A204.1 (cell line): ENCODE results near the gene AGTPBP1.

Source experiments
- FAIRE-seq: peaks from 2 replicates; lab custom pipeline; 2012; peaks lifted over from hg19 to GRCh38; lab: Jason Lieb, UNC

Gene AGTPBP1

GRCh38 chr9:85717220-85717619 is 24.5 kb downstream of the AGTPBP1 start:
- FAIRE-seq: no peak

- no peak for FAIRE-seq
These were observed 25.5 kb downstream of the AGTPBP1 start for GRCh38 chr9:85716031-85716877.

DNA sequence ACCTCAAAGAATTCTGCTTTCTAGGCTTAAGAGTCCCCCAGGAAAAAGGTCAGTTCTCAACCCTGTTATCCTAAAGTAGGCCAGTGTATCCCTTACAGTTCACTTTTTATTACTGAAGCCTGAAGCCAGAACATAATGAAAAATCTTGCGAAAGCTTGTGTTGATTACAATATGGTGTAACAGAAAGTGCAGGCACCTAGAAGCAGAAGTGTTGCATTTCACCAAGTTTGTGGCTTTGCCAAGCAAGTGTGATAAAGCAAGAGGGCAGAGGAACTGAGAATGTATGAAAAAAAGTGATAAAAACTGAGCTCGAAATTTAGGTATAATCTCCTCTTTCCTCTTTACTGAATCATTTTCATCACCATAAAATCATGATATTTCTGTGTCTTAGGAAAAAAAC is 26.2 kb downstream of the AGTPBP1 start:
- no peak for FAIRE-seq

GRCh38 chr9:85713897-85714296 is 27.9 kb downstream of the AGTPBP1 start:
- no peak for FAIRE-seq

GRCh38 chr9:85704744-85705143 is 37.0 kb downstream of the AGTPBP1 start:
- FAIRE-seq: no peak

DNA sequence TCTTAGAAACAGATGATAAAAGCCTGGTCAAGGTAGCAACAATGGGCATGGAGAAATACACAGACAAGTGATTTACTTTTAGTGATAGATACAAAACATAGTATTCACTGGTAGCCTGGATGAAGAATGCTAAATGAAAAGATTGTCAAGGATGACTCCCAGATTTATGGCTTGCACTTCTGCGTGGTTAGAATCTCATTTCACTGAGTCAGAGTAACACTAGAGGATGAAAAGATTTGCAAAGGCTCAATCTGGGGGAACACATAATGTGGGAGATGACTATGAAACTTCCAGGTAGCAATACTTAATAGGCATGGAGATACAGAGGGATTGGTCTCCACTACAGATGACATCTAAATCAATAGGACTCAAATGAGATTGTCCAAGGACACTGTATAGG is 38.4 kb downstream of the AGTPBP1 start:
- no peak for FAIRE-seq

GRCh38 chr9:85702726-85703289 is 38.9 kb downstream of the AGTPBP1 start:
- FAIRE-seq: no peak

GRCh38 chr9:85702191-85702590 is 39.6 kb downstream of the AGTPBP1 start:
- FAIRE-seq: no peak

DNA sequence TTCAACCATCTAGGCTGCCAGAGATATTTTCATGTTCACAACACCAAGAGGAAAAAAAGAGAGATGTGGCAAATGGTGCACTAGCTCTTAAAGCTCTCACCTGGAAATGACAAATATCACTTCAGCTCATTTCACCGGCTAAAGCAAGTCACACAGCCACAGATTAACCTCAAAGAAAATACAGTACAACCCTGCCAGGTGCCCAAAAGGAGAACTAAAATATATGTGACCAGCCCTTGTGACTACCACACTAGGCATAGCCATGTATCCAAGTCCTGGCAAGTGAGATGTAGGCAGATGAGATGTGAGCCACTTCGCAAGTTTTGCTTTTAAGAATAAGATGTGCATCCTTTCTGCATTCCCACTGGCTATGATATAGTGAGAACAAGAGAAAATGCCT is 41.4 kb downstream of the AGTPBP1 start:
- FAIRE-seq: no peak

DNA sequence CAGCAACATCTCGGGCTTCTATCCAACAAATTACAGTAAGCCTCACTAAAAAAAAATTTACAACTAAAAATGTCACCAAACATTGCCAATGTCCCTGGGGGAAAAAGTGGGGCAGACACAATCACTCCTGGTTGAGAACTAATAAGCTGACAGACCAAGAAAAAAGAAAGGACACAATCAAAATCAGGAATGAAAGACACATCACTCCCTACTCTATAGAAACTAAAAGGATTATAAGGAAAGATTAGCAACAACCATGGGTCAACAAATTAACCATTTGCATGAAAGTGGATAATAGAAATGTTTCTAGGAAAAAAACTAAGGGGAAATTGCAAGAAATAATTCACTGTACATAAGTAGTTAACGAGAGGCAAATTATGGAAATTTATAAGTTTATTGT is 53.4 kb downstream of the AGTPBP1 start:
- no peak for FAIRE-seq

GRCh38 chr9:85685081-85685480 is 56.7 kb downstream of the AGTPBP1 start:
- peak; percentile 3 for FAIRE-seq

GRCh38 chr9:85676790-85677189 is 65.0 kb downstream of the AGTPBP1 start:
- FAIRE-seq: no peak

DNA sequence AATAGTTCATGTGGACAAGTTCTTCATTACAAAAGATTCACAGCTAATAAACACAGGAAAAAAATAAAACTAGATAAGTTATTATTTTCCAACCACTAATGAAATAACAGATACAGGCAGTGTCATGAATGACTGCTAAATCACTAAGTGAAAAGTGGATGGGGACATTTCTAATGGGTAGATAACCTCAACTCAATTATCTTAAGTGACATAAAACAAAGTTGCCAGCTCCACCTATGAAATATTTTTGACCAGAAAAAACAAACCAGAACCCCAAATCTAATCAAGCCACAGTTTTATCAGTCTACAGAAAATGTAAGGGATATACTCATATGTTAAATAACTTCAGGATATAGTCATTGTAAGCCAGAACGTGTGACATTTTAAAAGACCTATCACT is 74.4 kb downstream of the AGTPBP1 start:
- no peak for FAIRE-seq

DNA sequence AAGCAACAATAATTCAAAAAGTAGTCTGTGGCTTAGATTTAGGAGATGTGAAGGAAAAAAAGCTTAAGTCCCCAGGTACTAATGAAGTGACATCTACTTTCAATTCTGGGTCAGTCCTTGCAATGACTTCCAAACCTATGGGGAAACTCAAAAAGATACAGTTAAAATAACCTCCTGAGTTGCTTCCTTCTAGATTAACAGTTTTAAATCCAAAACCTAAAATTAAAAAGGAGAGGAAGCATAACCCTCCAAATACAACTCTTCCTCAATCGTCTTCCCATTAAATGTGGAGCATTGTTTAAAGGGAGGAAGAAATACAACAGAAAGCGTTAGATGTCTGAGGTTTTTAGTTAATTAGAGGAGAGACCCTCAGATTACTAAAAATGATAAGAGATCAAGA is 75.7 kb downstream of the AGTPBP1 start:
- FAIRE-seq: no peak

DNA sequence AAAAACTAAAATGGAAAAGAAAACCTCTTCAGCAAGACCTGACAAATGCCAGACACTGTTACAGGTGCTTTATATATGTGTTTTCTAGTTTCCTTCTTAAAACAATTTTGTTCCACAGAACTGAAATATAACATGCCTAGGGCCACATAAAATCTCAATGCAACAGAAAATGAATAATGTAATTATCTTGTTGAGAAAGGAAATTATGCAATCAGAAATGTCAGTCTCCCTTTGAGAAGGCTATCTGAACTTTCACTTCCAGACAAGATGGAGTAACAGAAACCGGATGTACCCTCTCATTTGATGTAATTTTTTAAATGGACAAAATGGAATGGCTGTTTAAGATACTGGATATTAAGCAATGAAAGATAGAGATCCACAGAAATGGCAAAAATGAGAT is 79.2 kb downstream of the AGTPBP1 start:
- FAIRE-seq: no peak

- no peak for FAIRE-seq
These were observed 83.0 kb downstream of the AGTPBP1 start for GRCh38 chr9:85658716-85659115.

GRCh38 chr9:85653153-85653552 is 88.6 kb downstream of the AGTPBP1 start:
- no peak for FAIRE-seq

- no peak for FAIRE-seq
These were observed 94.2 kb downstream of the AGTPBP1 start for GRCh38 chr9:85647571-85647970.

- FAIRE-seq: peak; percentile 58
These were observed 95.7 kb downstream of the AGTPBP1 start for GRCh38 chr9:85645909-85646627.

DNA sequence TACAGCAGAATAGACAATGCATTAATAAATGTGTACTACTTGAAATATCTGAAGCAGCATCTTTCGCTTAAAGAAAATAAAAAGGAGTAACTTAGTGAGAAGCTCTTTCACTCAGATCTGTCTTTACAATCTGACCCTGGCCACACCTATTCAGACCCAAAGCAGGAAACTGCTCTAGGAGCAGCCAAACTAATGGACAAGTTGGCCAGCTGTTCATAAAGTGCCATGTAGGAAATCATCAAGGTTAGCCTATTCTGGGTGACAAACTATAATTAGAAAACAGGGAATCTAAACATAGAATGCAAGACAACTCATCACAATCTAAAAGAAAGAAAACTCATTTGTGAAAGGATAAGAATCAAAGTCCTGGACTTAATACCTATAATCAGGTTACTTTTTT is 101.3 kb downstream of the AGTPBP1 start:
- FAIRE-seq: no peak

- no peak for FAIRE-seq
These were observed 102.0 kb downstream of the AGTPBP1 start for GRCh38 chr9:85639675-85640186.

DNA sequence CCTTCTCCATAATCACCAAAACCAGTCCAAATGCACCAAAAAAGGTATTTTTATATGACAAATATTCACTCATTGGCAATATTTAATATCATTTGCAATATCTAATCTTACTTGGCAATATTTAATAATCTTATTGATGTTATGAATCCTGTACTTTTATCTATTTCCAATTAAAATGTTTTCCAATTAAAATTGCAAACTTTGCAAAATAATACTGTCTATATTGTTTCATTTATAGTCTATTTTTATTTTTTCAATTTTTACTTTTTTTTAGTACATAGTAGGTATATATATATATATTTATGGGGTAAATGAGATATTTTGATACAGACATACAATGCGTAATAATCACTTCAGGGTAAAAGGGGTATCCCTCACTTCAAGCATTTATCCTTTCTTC is 109.9 kb downstream of the AGTPBP1 start:
- FAIRE-seq: peak; percentile 82

DNA sequence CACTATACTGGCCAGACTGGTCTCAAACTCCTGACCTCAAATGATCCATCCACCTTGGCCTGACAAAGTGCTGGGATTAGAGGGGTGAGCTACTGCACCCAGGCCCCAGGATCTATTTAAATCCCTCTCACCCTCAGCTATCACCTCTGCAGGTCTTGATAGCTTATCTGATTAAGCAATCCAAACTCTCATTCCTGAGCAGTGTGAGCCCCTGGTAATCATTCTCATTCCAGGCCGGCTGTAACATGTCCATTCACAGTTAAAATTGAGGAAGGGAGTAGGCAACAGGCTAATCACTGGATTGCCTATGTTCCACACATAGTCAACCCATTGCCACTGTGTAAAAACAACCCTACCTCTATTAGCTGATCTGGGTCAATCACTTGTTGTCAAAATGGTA is 111.1 kb downstream of the AGTPBP1 start:
- FAIRE-seq: no peak
